SU-DHL-6 (cell line): ENCODE data around the gene DIAPH3.

ENCODE experiments used
- EZH2phosphoT487 ChIP-seq: fragments of 200-600 bp; sonication (generic), shearing (Covaris generic); conservative IDR thresholded peaks from 2 replicates; pipeline ENCODE4 v1.6.1; 2018; ENCODE audit warnings: mild to moderate bottlenecking, antibody characterized with exemption, low read length, moderate library complexity, mixed read lengths
- TF ChIP-seq, protein P1 (sequence below): fragments of 200-600 bp; sonication (generic); IDR thresholded peaks from one replicate; pipeline ENCODE4 v1.5.1; 2017; ENCODE audit warnings: antibody characterized with exemption, mild to moderate bottlenecking, low read length, moderate library complexity; ENCODE audit not compliant: insufficient read depth, poor library complexity, severe bottlenecking

DNA sequence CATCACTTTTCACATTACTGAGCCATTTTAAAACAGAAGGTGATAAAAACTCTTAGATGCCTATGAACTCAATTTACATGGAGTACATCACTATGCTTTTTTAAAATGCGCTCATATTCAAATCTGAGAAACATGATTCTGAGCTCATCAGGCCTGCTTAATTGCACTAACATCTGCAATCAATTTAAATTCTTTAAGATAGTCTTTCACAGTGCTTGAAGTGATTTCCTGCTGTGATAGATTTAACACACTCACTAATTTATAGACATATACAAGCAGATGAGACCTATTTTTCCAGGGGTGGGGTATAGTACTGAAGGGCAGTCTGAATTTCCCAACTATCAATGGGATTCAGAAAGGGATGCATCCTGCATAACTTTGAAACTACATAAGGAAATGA is 82.9 kb downstream of the DIAPH3 start:
- TF ChIP-seq, protein P1, sequence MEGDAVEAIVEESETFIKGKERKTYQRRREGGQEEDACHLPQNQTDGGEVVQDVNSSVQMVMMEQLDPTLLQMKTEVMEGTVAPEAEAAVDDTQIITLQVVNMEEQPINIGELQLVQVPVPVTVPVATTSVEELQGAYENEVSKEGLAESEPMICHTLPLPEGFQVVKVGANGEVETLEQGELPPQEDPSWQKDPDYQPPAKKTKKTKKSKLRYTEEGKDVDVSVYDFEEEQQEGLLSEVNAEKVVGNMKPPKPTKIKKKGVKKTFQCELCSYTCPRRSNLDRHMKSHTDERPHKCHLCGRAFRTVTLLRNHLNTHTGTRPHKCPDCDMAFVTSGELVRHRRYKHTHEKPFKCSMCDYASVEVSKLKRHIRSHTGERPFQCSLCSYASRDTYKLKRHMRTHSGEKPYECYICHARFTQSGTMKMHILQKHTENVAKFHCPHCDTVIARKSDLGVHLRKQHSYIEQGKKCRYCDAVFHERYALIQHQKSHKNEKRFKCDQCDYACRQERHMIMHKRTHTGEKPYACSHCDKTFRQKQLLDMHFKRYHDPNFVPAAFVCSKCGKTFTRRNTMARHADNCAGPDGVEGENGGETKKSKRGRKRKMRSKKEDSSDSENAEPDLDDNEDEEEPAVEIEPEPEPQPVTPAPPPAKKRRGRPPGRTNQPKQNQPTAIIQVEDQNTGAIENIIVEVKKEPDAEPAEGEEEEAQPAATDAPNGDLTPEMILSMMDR: no peak
- no peak for TF ChIP-seq EZH2phosphoT487
